ENCODE measurements around the gene FTSJ1.

FTSJ1 gene

GRCh38 chrX:48472225-48472624 lies 3.8 kb upstream of the FTSJ1 start:
- H3K9ac ChIP-seq (ENCODE audit: low read depth, low read length), result no peak overlapping the region
- no peaks in the 10 kb centered on the region for H3K9me3 ChIP-seq (ENCODE audit: control insufficient read depth, insufficient read depth, low read length)
- H3K4me1 ChIP-seq (ENCODE audit: control insufficient read depth, insufficient read depth, low read length), result peaks cover 8% of the 10 kb centered on the region
- no peak overlapping the region for H3K4me3 ChIP-seq (ENCODE audit: low read depth, low read length)
- H3K36me3 ChIP-seq (ENCODE audit: control insufficient read depth, insufficient read depth, low read length), result no peaks in the 10 kb centered on the region
- H3K27me3 ChIP-seq (ENCODE audit: control insufficient read depth, insufficient read depth, low read length), result no peaks in the 10 kb centered on the region

- Histone ChIP-seq H3K9me3 (ENCODE audit: control insufficient read depth, insufficient read depth, low read length) (no peaks in the 10 kb centered on the region), H3K9ac (ENCODE audit: low read depth, low read length) (no peak overlapping the region), H3K27me3 (ENCODE audit: control insufficient read depth, insufficient read depth, low read length) (no peaks in the 10 kb centered on the region), H3K4me3 (ENCODE audit: low read depth, low read length) (no peak overlapping the region), H3K36me3 (ENCODE audit: control insufficient read depth, insufficient read depth, low read length) (no peaks in the 10 kb centered on the region), H3K4me1 (ENCODE audit: control insufficient read depth, insufficient read depth, low read length) (peaks cover 8% of the 10 kb centered on the region)
These were observed 2.9 kb upstream of the FTSJ1 start for GRCh38 chrX:48472851-48473703.

- Histone ChIP-seq H3K9me3 (ENCODE audit: control insufficient read depth, insufficient read depth, low read length) (no peaks in the 10 kb centered on the region), H3K36me3 (ENCODE audit: control insufficient read depth, insufficient read depth, low read length) (no peaks in the 10 kb centered on the region), H3K27me3 (ENCODE audit: control insufficient read depth, insufficient read depth, low read length) (no peaks in the 10 kb centered on the region), H3K4me3 (ENCODE audit: low read depth, low read length) (peak overlapping the region; percentile 8), H3K9ac (ENCODE audit: low read depth, low read length) (peak overlapping the region; percentile 47), H3K4me1 (ENCODE audit: control insufficient read depth, insufficient read depth, low read length) (peaks cover 8% of the 10 kb centered on the region)
These were observed 2.4 kb upstream of the FTSJ1 start for GRCh38 chrX:48473704-48473990.

- Histone ChIP-seq H3K9me3 (ENCODE audit: control insufficient read depth, insufficient read depth, low read length) (no peaks in the 10 kb centered on the region), H3K4me1 (ENCODE audit: control insufficient read depth, insufficient read depth, low read length) (peaks cover 8% of the 10 kb centered on the region), H3K36me3 (ENCODE audit: control insufficient read depth, insufficient read depth, low read length) (peaks cover 4% of the 10 kb centered on the region), H3K27me3 (ENCODE audit: control insufficient read depth, insufficient read depth, low read length) (no peaks in the 10 kb centered on the region), H3K9ac (ENCODE audit: low read depth, low read length) (peak overlapping the region; percentile 47), H3K4me3 (ENCODE audit: low read depth, low read length) (peak overlapping the region; percentile 8)
These were observed 1.9 kb upstream of the FTSJ1 start for GRCh38 chrX:48474127-48474526.

- Histone ChIP-seq H3K4me1 (ENCODE audit: control insufficient read depth, insufficient read depth, low read length) (peaks cover 6% of the 10 kb centered on the region), H3K4me3 (ENCODE audit: low read depth, low read length) (no peak overlapping the region), H3K36me3 (ENCODE audit: control insufficient read depth, insufficient read depth, low read length) (peaks cover 4% of the 10 kb centered on the region), H3K9me3 (ENCODE audit: control insufficient read depth, insufficient read depth, low read length) (no peaks in the 10 kb centered on the region), H3K27me3 (ENCODE audit: control insufficient read depth, insufficient read depth, low read length) (no peaks in the 10 kb centered on the region), H3K9ac (ENCODE audit: low read depth, low read length) (no peak overlapping the region)
These were observed 1.4 kb upstream of the FTSJ1 start for GRCh38 chrX:48474581-48474980.

- no peak overlapping the region for H3K9ac ChIP-seq (ENCODE audit: low read depth, low read length)
- H3K36me3 ChIP-seq (ENCODE audit: control insufficient read depth, insufficient read depth, low read length), result peaks cover 4% of the 10 kb centered on the region
- H3K9me3 ChIP-seq (ENCODE audit: control insufficient read depth, insufficient read depth, low read length), result no peaks in the 10 kb centered on the region
- H3K4me3 ChIP-seq (ENCODE audit: low read depth, low read length), result peak overlapping the region; percentile 82
- peaks cover 4% of the 10 kb centered on the region for H3K4me1 ChIP-seq (ENCODE audit: control insufficient read depth, insufficient read depth, low read length)
- H3K27me3 ChIP-seq (ENCODE audit: control insufficient read depth, insufficient read depth, low read length), result no peaks in the 10 kb centered on the region
These were observed 703 bp upstream of the FTSJ1 start for GRCh38 chrX:48475296-48475695.

- peaks cover 4% of the 10 kb centered on the region for H3K4me1 ChIP-seq (ENCODE audit: control insufficient read depth, insufficient read depth, low read length)
- H3K27me3 ChIP-seq (ENCODE audit: control insufficient read depth, insufficient read depth, low read length), result no peaks in the 10 kb centered on the region
- H3K4me3 ChIP-seq (ENCODE audit: low read depth, low read length), result peak overlapping the region; percentile 82
- no peak overlapping the region for H3K9ac ChIP-seq (ENCODE audit: low read depth, low read length)
- no peaks in the 10 kb centered on the region for H3K9me3 ChIP-seq (ENCODE audit: control insufficient read depth, insufficient read depth, low read length)
- H3K36me3 ChIP-seq (ENCODE audit: control insufficient read depth, insufficient read depth, low read length), result peaks cover 11% of the 10 kb centered on the region
These were observed 920 bp downstream of the FTSJ1 start for GRCh38 chrX:48476919-48477318.

GRCh38 chrX:48477960-48478755 lies 2.2 kb downstream of the FTSJ1 start:
- Histone ChIP-seq H3K4me1 (ENCODE audit: control insufficient read depth, insufficient read depth, low read length) (peaks cover 1% of the 10 kb centered on the region), H3K4me3 (ENCODE audit: low read depth, low read length) (no peak overlapping the region), H3K36me3 (ENCODE audit: control insufficient read depth, insufficient read depth, low read length) (peaks cover 22% of the 10 kb centered on the region), H3K9me3 (ENCODE audit: control insufficient read depth, insufficient read depth, low read length) (no peaks in the 10 kb centered on the region), H3K9ac (ENCODE audit: low read depth, low read length) (no peak overlapping the region), H3K27me3 (ENCODE audit: control insufficient read depth, insufficient read depth, low read length) (no peaks in the 10 kb centered on the region)

GRCh38 chrX:48478806-48479205 lies 2.8 kb downstream of the FTSJ1 start:
- Histone ChIP-seq H3K4me3 (ENCODE audit: low read depth, low read length) (no peak overlapping the region), H3K27me3 (ENCODE audit: control insufficient read depth, insufficient read depth, low read length) (no peaks in the 10 kb centered on the region), H3K4me1 (ENCODE audit: control insufficient read depth, insufficient read depth, low read length) (no peaks in the 10 kb centered on the region), H3K9me3 (ENCODE audit: control insufficient read depth, insufficient read depth, low read length) (no peaks in the 10 kb centered on the region), H3K36me3 (ENCODE audit: control insufficient read depth, insufficient read depth, low read length) (peaks cover 22% of the 10 kb centered on the region), H3K9ac (ENCODE audit: low read depth, low read length) (no peak overlapping the region)

GRCh38 chrX:48480142-48480541 lies 4.1 kb downstream of the FTSJ1 start:
- no peaks in the 10 kb centered on the region for H3K9me3 ChIP-seq (ENCODE audit: control insufficient read depth, insufficient read depth, low read length)
- no peaks in the 10 kb centered on the region for H3K27me3 ChIP-seq (ENCODE audit: control insufficient read depth, insufficient read depth, low read length)
- no peak overlapping the region for H3K4me3 ChIP-seq (ENCODE audit: low read depth, low read length)
- H3K9ac ChIP-seq (ENCODE audit: low read depth, low read length), result no peak overlapping the region
- H3K36me3 ChIP-seq (ENCODE audit: control insufficient read depth, insufficient read depth, low read length), result peaks cover 22% of the 10 kb centered on the region
- H3K4me1 ChIP-seq (ENCODE audit: control insufficient read depth, insufficient read depth, low read length), result no peaks in the 10 kb centered on the region

GRCh38 chrX:48480583-48480982 lies 4.6 kb downstream of the FTSJ1 start:
- no peak overlapping the region for H3K9ac ChIP-seq (ENCODE audit: low read depth, low read length)
- H3K36me3 ChIP-seq (ENCODE audit: control insufficient read depth, insufficient read depth, low read length), result peaks cover 22% of the 10 kb centered on the region
- H3K27me3 ChIP-seq (ENCODE audit: control insufficient read depth, insufficient read depth, low read length), result no peaks in the 10 kb centered on the region
- no peaks in the 10 kb centered on the region for H3K9me3 ChIP-seq (ENCODE audit: control insufficient read depth, insufficient read depth, low read length)
- no peak overlapping the region for H3K4me3 ChIP-seq (ENCODE audit: low read depth, low read length)
- H3K4me1 ChIP-seq (ENCODE audit: control insufficient read depth, insufficient read depth, low read length), result no peaks in the 10 kb centered on the region

GRCh38 chrX:48482526-48482925 lies 6.5 kb downstream of the FTSJ1 start:
- Histone ChIP-seq H3K27me3 (ENCODE audit: control insufficient read depth, insufficient read depth, low read length) (no peaks in the 10 kb centered on the region), H3K9ac (ENCODE audit: low read depth, low read length) (no peak overlapping the region), H3K9me3 (ENCODE audit: control insufficient read depth, insufficient read depth, low read length) (peaks cover 4% of the 10 kb centered on the region), H3K4me1 (ENCODE audit: control insufficient read depth, insufficient read depth, low read length) (no peaks in the 10 kb centered on the region), H3K4me3 (ENCODE audit: low read depth, low read length) (no peak overlapping the region), H3K36me3 (ENCODE audit: control insufficient read depth, insufficient read depth, low read length) (peaks cover 22% of the 10 kb centered on the region)

Data from iPS-15b (cell line).